IMR-90 (cell line): ENCODE measurements around the gene MEIS2. TPM values are rescaled to one million over a fixed set of nuclear protein-coding genes. Genes with fewer than 3 reads are reported as not detected.

Experiments
- ATAC-seq: fragments of 200-7000 bp; cut with Tn5 transposase; 2 replicates; pipeline ENCODE4 v1.9.1; 2020; ENCODE audit warnings: low read depth, mild to moderate bottlenecking, moderate library complexity
- BruUV-seq: library from RNA; stranded (reverse); fragments of 400-500 nt; replicated peaks from 2 replicates; lab custom pipeline; 2021; lab: Mats Ljungman, UMichigan
- CTCF ChIA-PET: fragments of 300-600 bp; formaldehyde crosslinking; extraction: SDS; loops from one replicate; lab custom pipeline; 2021; ENCODE audit warnings: antibody characterized with exemption; lab: Yijun Ruan, JAX
- POLR2A ChIA-PET: fragments of 300-600 bp; sonication (Branson Sonifier 250); formaldehyde crosslinking; loops from one replicate; lab custom pipeline; 2022; ENCODE audit warnings: antibody characterized with exemption; ENCODE audit not compliant: unreplicated experiment; lab: Charles Lee
- DNase-seq: peaks from one replicate; pipeline ENCODE4 v3.0.0; 2013
- H2AFZ ChIP-seq: replicated peaks from 2 replicates; pipeline ENCODE3; 2013; ENCODE audit warnings: low read length, mild to moderate bottlenecking; ENCODE audit not compliant: poor library complexity
- H2AK5ac ChIP-seq: 2 replicates; pipeline ENCODE4 v1.6.1; 2013; ENCODE audit warnings: low read depth, low read length, inconsistent platforms
- H2AK9ac ChIP-seq: replicated peaks from 2 replicates; pipeline ENCODE3; 2013; ENCODE audit warnings: mild to moderate bottlenecking, low read depth, low read length, moderate library complexity; ENCODE audit not compliant: poor library complexity
- H2BK120ac ChIP-seq: 2 replicates; pipeline ENCODE4 v1.6.1; 2013; ENCODE audit warnings: low read depth, low read length, inconsistent platforms
- H2BK15ac ChIP-seq: 3 replicates; pipeline ENCODE4 v1.6.1; 2013; ENCODE audit warnings: low read depth, low read length, inconsistent platforms
- H2BK20ac ChIP-seq: 2 replicates; pipeline ENCODE4 v1.6.1; 2013; ENCODE audit warnings: low read depth, mild to moderate bottlenecking, inconsistent platforms, low read length, moderate library complexity
- H2BK5ac ChIP-seq: 2 replicates; pipeline ENCODE4 v1.6.1; 2013; ENCODE audit warnings: mild to moderate bottlenecking, low read depth, low read length, inconsistent platforms; ENCODE audit not compliant: poor library complexity, severe bottlenecking
- H3K14ac ChIP-seq: replicated peaks from 2 replicates; pipeline ENCODE4 v1.6.1; 2013; ENCODE audit warnings: low read depth, low read length, inconsistent platforms
- H3K18ac ChIP-seq: 2 replicates; pipeline ENCODE4 v1.6.1; 2013; ENCODE audit warnings: low read depth, low read length, control low read depth
- H3K23ac ChIP-seq: 2 replicates; pipeline ENCODE4 v1.6.1; 2013; ENCODE audit warnings: low read depth, low read length, inconsistent platforms
- H3K27ac ChIP-seq: 2 replicates; pipeline ENCODE4 v1.5.1; 2013; ENCODE audit warnings: mild to moderate bottlenecking, control low read depth, low read length; ENCODE audit not compliant: insufficient read depth
- H3K27me3 ChIP-seq: 2 replicates; pipeline ENCODE4 v1.6.1; 2013; ENCODE audit warnings: low read length; ENCODE audit not compliant: control insufficient read depth, insufficient read depth
- H3K36me3 ChIP-seq: 2 replicates; pipeline ENCODE4 v1.6.1; 2013; ENCODE audit warnings: low read length, mixed read lengths; ENCODE audit not compliant: control insufficient read depth, insufficient read depth
- H3K4ac ChIP-seq: 2 replicates; pipeline ENCODE4 v1.6.1; 2013; ENCODE audit warnings: low read depth, low read length, inconsistent platforms
- H3K4me1 ChIP-seq: 2 replicates; pipeline ENCODE4 v1.6.1; 2013; ENCODE audit warnings: low read length, mixed read lengths; ENCODE audit not compliant: control insufficient read depth, insufficient read depth
- H3K4me2 ChIP-seq: 2 replicates; pipeline ENCODE4 v1.6.1; 2013; ENCODE audit warnings: low read depth, mild to moderate bottlenecking, control low read depth, low read length, moderate library complexity
- H3K4me3 ChIP-seq: 2 replicates; pipeline ENCODE4 v1.5.1; 2013; ENCODE audit warnings: low read depth, mild to moderate bottlenecking, control low read depth, low read length, moderate library complexity; ENCODE audit not compliant: insufficient read depth
- H3K56ac ChIP-seq: 2 replicates; pipeline ENCODE4 v1.6.1; 2013; ENCODE audit warnings: low read length, inconsistent platforms; ENCODE audit not compliant: insufficient read depth; ENCODE audit errors: extremely low read depth
- H3K79me1 ChIP-seq, 2 experiments: 2 replicates each; pipeline ENCODE4 v1.6.1; 2013; ENCODE audit warnings: low read length in 2 of 2, inconsistent platforms in 1 of 2, low read depth in 1 of 2
- H3K9ac ChIP-seq: 2 replicates; pipeline ENCODE4 v1.6.1; 2013; ENCODE audit warnings: low read depth, low read length, control low read depth
- H3K9me1 ChIP-seq: 2 replicates; pipeline ENCODE4 v1.6.1; 2013; ENCODE audit warnings: low read length, inconsistent platforms; ENCODE audit not compliant: insufficient read depth
- H3K9me3 ChIP-seq: 2 replicates; pipeline ENCODE4 v1.6.1; 2013; ENCODE audit warnings: low read length; ENCODE audit not compliant: control insufficient read depth, insufficient read depth
- H4K20me1 ChIP-seq: 2 replicates; pipeline ENCODE4 v1.6.1; 2013; ENCODE audit warnings: low read length, inconsistent platforms; ENCODE audit not compliant: insufficient read depth
- H4K5ac ChIP-seq: 2 replicates; pipeline ENCODE4 v1.6.1; 2013; ENCODE audit warnings: mild to moderate bottlenecking, low read depth, low read length, control low read depth
- H4K8ac ChIP-seq, 2 experiments: 2 replicates each; pipeline ENCODE4 v1.6.1; 2013; ENCODE audit warnings: low read depth in 2 of 2, low read length in 2 of 2, control low read depth in 1 of 2, inconsistent platforms in 1 of 2
- H4K91ac ChIP-seq: 2 replicates; pipeline ENCODE4 v1.6.1; 2013; ENCODE audit warnings: low read depth, low read length, inconsistent platforms; ENCODE audit not compliant: insufficient read depth
- BHLHE40 ChIP-seq: fragments of 150-350 bp; IDR thresholded peaks from 2 replicates; pipeline ENCODE4 v1.6.1; 2016; ENCODE audit warnings: mild to moderate bottlenecking, low read depth, low read length
- CEBPB ChIP-seq: IDR thresholded peaks from 2 replicates; pipeline ENCODE4 v1.6.1; 2012; ENCODE audit warnings: low read depth, low read length, improper control_type of control experiment
- CHD1 ChIP-seq: IDR thresholded peaks from 2 replicates; pipeline ENCODE4 v1.6.1; 2012; ENCODE audit warnings: low read depth, low read length, improper control_type of control experiment
- CTCF ChIP-seq: conservative IDR thresholded peaks from 2 replicates; pipeline ENCODE4 v1.5.1; 2012; ENCODE audit warnings: mild to moderate bottlenecking, low read depth, low read length, improper control_type of control experiment
- MAFK ChIP-seq: IDR thresholded peaks from 2 replicates; pipeline ENCODE4 v1.6.1; 2012; ENCODE audit warnings: low read depth, low read length, improper control_type of control experiment
- MAZ ChIP-seq: IDR thresholded peaks from 2 replicates; pipeline ENCODE4 v1.6.1; 2012; ENCODE audit warnings: low read depth, mild to moderate bottlenecking, low read length, improper control_type of control experiment, moderate library complexity, borderline replicate concordance
- MXI1 ChIP-seq: IDR thresholded peaks from 2 replicates; pipeline ENCODE4 v1.6.1; 2012; ENCODE audit warnings: low read depth, mild to moderate bottlenecking, low read length, moderate library complexity, borderline replicate concordance
- POLR2A ChIP-seq: IDR thresholded peaks from 2 replicates; pipeline ENCODE4 v1.6.1; 2012; ENCODE audit warnings: mild to moderate bottlenecking, low read depth, low read length
- RAD21 ChIP-seq: IDR thresholded peaks from 2 replicates; pipeline ENCODE4 v1.6.1; 2012; ENCODE audit warnings: low read length, improper control_type of control experiment
- RCOR1 ChIP-seq: IDR thresholded peaks from 2 replicates; pipeline ENCODE4 v1.6.1; 2012; ENCODE audit warnings: mild to moderate bottlenecking, low read length, improper control_type of control experiment; ENCODE audit not compliant: insufficient replicate concordance
- RFX5 ChIP-seq: IDR thresholded peaks from 2 replicates; pipeline ENCODE4 v1.8.0; 2012; ENCODE audit warnings: low read depth, mild to moderate bottlenecking, low read length, moderate library complexity
- SMC3 ChIP-seq: fragments of 150-350 bp; IDR thresholded peaks from 2 replicates; pipeline ENCODE4 v1.6.1; 2016; ENCODE audit warnings: low read depth, mild to moderate bottlenecking, antibody characterized with exemption, low read length, moderate library complexity
- WGBS, 2 experiments: methylation state at CpG; one replicate each; pipeline versions ENCODE4 v1.1.5 to v1.1.7; 2013; ENCODE audit warnings: missing lambda C conversion rate in 2 of 2; ENCODE audit not compliant: insufficient read length in 1 of 2; ENCODE audit errors: extremely low coverage in 2 of 2; 5-methylcytosine and 5-hydroxymethylcytosine counted together
- dilution Hi-C: fragments of 300-500 bp; cut with HindIII; formaldehyde crosslinking; loops from one replicate; pipeline ENCODE4 v1.14.3; 2018; ENCODE audit warnings: low sequenced_read_pairs; ENCODE audit not compliant: unreplicated experiment
- in situ Hi-C: fragments of 300-500 bp; cut with MboI; formaldehyde crosslinking; loops from 3 replicates; pipeline ENCODE4 v1.14.3; 2019; ENCODE audit warnings: low sequenced_read_pairs, inconsistent platforms, mixed read lengths
- intact Hi-C: fragments of 100-400 bp; cut with micrococcal nuclease; formaldehyde crosslinking; loops from 2 replicates; pipeline ENCODE4 v1.10.0; 2022
- polyA plus RNA-seq, 3 experiments: library from polyadenylated mRNA; depleted of rRNA; stranded (reverse); fragments of >200 nt; gene quantifications; 2 replicates each; pipeline ENCODE4 v1.2.3, GENCODE V29; 2012; ENCODE audit warnings: low replicate concordance in 1 of 3
- total RNA-seq: library from RNA; depleted of rRNA; stranded (reverse); fragments of >200 nt; gene quantifications from 2 replicates; pipeline ENCODE4 v1.2.3, GENCODE V29; 2012
- TF ChIP-seq, protein P1 (sequence below): fragments of 150-350 bp; IDR thresholded peaks from 2 replicates; pipeline ENCODE4 v1.6.1; 2016; ENCODE audit warnings: low read depth, mild to moderate bottlenecking, low read length, moderate library complexity, borderline replicate concordance
- TF ChIP-seq, protein P2 (sequence below): fragments of 150-350 bp; IDR thresholded peaks from 2 replicates; pipeline ENCODE4 v1.6.1; 2017; ENCODE audit warnings: mild to moderate bottlenecking, antibody characterized with exemption, low read length, low read depth

The MEIS2 gene
- total and polyA plus RNA-seq, 2 of the 4 experiments (the other 2 are of a cell fraction): 70.1 to 71.3 TPM

DNA sequence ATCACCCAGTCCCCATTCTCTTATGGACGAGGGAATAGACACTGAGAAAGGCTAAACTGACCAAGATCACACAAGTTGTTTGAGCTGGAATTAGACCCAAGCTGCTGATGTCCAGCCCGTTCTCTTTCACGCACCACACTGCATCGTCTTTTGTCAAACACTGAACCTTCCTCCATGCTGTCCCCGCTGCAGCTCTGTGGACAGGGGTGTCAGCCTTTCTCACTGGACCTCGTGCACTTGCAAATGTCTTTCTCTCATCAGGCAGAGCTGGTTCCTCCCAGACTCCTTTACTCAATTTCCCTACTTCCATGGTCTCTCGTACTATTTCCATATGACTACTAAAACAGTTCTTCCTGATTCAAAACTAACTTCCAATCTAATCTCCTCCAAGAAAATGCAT is 161.6 kb downstream of the MEIS2 start:
- Histone ChIP-seq H2AK5ac (no peak overlapping the region), H3K9me3 (no peaks in the 10 kb centered on the region), H3K23ac (no peak overlapping the region), H4K91ac (no peak overlapping the region), H3K56ac (no peak overlapping the region), H4K8ac (no peak overlapping the region), H3K27ac (no peak overlapping the region), H3K18ac (no peak overlapping the region), H3K4me1 (no peaks in the 10 kb centered on the region), H3K14ac (no peak overlapping the region), H3K4ac (no peak overlapping the region), H2BK20ac (no peak overlapping the region), H2BK120ac (no peak overlapping the region), H4K5ac (no peak overlapping the region), H3K79me1 (peaks cover 9 to 14% of the 10 kb centered on the region in 2 experiments; a peak in 3 of 4 replicates), H3K36me3 (no peaks in the 10 kb centered on the region; the same call in 1 of the 2 replicates), H4K20me1 (no peaks in the 10 kb centered on the region), H3K9ac (no peak overlapping the region), H3K27me3 (no peaks in the 10 kb centered on the region), H2AK9ac (no peak overlapping the region), H2AFZ (no peak overlapping the region), H3K4me2 (no peak overlapping the region), H2BK5ac (no peak overlapping the region), H2BK15ac (no peak overlapping the region), H3K9me1 (peaks cover 3% of the 10 kb centered on the region; the same call in 1 of the 2 replicates), H3K4me3 (no peak overlapping the region)
- POLR2A ChIA-PET: no interaction called here
- in situ Hi-C loops: no loop called here
- no peak for DNase-seq
- intact Hi-C loops: no loop called here
- no TSS peak for BruUV-seq
- dilution Hi-C loops: no loop called here
- WGBS, 2 experiments: 93% methylated on average over 3 of the region's 7 CpGs; no CpG with 5 or more reads in 1 of the 2 experiments
- ATAC-seq: no peak
- no peak for TF ChIP-seq POLR2A
- TF ChIP-seq MXI1: no peak
- no peak for TF ChIP-seq SMC3
- TF ChIP-seq, protein P1, sequence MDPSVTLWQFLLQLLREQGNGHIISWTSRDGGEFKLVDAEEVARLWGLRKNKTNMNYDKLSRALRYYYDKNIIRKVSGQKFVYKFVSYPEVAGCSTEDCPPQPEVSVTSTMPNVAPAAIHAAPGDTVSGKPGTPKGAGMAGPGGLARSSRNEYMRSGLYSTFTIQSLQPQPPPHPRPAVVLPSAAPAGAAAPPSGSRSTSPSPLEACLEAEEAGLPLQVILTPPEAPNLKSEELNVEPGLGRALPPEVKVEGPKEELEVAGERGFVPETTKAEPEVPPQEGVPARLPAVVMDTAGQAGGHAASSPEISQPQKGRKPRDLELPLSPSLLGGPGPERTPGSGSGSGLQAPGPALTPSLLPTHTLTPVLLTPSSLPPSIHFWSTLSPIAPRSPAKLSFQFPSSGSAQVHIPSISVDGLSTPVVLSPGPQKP: no peak
- TF ChIP-seq CTCF: no peak
- TF ChIP-seq BHLHE40: no peak
- TF ChIP-seq RAD21: no peak
- TF ChIP-seq CEBPB: no peak
- TF ChIP-seq, protein P2, sequence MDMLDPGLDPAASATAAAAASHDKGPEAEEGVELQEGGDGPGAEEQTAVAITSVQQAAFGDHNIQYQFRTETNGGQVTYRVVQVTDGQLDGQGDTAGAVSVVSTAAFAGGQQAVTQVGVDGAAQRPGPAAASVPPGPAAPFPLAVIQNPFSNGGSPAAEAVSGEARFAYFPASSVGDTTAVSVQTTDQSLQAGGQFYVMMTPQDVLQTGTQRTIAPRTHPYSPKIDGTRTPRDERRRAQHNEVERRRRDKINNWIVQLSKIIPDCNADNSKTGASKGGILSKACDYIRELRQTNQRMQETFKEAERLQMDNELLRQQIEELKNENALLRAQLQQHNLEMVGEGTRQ: no peak
- TF ChIP-seq MAFK: no peak
- no peak for TF ChIP-seq RCOR1
- TF ChIP-seq MAZ: no peak
- TF ChIP-seq CHD1: no peak
- TF ChIP-seq RFX5: no peak
- CTCF ChIA-PET: no interaction called here
